ENCODE data around the gene SRRM5. TPM values are rescaled to one million over a fixed set of nuclear protein-coding genes. Genes with fewer than 3 reads are reported as not detected.

The SRRM5 gene
- total and polyA plus RNA-seq, 2 of the 13 experiments (the other 11 are each of a cell fraction or from before 2014, with no cell fraction given), result 0.11 to 0.16 TPM

- TF ChIP-seq, protein P1, sequence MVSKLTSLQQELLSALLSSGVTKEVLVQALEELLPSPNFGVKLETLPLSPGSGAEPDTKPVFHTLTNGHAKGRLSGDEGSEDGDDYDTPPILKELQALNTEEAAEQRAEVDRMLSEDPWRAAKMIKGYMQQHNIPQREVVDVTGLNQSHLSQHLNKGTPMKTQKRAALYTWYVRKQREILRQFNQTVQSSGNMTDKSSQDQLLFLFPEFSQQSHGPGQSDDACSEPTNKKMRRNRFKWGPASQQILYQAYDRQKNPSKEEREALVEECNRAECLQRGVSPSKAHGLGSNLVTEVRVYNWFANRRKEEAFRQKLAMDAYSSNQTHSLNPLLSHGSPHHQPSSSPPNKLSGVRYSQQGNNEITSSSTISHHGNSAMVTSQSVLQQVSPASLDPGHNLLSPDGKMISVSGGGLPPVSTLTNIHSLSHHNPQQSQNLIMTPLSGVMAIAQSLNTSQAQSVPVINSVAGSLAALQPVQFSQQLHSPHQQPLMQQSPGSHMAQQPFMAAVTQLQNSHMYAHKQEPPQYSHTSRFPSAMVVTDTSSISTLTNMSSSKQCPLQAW (CRISPR knock-in tag; IDR thresholded peaks at IDR 0.05), result peak; percentile 32; the same call in 1 of the 2 replicates
- TF ChIP-seq, protein P2, sequence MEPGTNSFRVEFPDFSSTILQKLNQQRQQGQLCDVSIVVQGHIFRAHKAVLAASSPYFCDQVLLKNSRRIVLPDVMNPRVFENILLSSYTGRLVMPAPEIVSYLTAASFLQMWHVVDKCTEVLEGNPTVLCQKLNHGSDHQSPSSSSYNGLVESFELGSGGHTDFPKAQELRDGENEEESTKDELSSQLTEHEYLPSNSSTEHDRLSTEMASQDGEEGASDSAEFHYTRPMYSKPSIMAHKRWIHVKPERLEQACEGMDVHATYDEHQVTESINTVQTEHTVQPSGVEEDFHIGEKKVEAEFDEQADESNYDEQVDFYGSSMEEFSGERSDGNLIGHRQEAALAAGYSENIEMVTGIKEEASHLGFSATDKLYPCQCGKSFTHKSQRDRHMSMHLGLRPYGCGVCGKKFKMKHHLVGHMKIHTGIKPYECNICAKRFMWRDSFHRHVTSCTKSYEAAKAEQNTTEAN (CRISPR knock-in tag; conservative IDR thresholded peaks at IDR 0.05), result peak; percentile 72; the same call in 1 of the 2 replicates
- TF ChIP-seq, protein P3, sequence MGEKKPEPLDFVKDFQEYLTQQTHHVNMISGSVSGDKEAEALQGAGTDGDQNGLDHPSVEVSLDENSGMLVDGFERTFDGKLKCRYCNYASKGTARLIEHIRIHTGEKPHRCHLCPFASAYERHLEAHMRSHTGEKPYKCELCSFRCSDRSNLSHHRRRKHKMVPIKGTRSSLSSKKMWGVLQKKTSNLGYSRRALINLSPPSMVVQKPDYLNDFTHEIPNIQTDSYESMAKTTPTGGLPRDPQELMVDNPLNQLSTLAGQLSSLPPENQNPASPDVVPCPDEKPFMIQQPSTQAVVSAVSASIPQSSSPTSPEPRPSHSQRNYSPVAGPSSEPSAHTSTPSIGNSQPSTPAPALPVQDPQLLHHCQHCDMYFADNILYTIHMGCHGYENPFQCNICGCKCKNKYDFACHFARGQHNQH (CRISPR knock-in tag; IDR thresholded peaks at IDR 0.05), result no peak
- TF ChIP-seq NPAS2 (CRISPR knock-in tag; IDR thresholded peaks at IDR 0.05; ENCODE audit: borderline replicate concordance) (no peak), BCL6 (CRISPR knock-in tag; IDR thresholded peaks at IDR 0.05) (peak; percentile 7; the same call in 1 of the 2 replicates), ZNF775 (CRISPR knock-in tag; IDR thresholded peaks at IDR 0.05; ENCODE audit: borderline replicate concordance) (no peak), ZNF225 (CRISPR knock-in tag; IDR thresholded peaks at IDR 0.05) (peak; percentile 68; the same call in 1 of the 2 replicates), ATF4 (CRISPR knock-in tag; IDR thresholded peaks at IDR 0.05) (peak in 1 of 2 experiments; percentile 76; a peak in 2 of 4 replicates), NFIB (CRISPR knock-in tag; IDR thresholded peaks at IDR 0.05; ENCODE audit: borderline replicate concordance) (no peak), GZF1 (CRISPR knock-in tag; IDR thresholded peaks at IDR 0.05) (peak; percentile 45; the same call in 1 of the 2 replicates), ERF (CRISPR knock-in tag; IDR thresholded peaks at IDR 0.05) (peak; percentile 11), HOXD1 (CRISPR knock-in tag; IDR thresholded peaks at IDR 0.05) (peak; percentile 88), ARNT (IDR thresholded peaks at IDR 0.05) (no peak), ZNF678 (CRISPR knock-in tag; IDR thresholded peaks at IDR 0.05) (peak; percentile 88; the same call in 1 of the 2 replicates), ZFP37 (CRISPR knock-in tag; IDR thresholded peaks at IDR 0.05; ENCODE audit: borderline replicate concordance) (no peak), TEAD3 (CRISPR knock-in tag; optimal IDR thresholded peaks at IDR 0.05; ENCODE audit: borderline replicate concordance) (no peak), ZNF790 (CRISPR knock-in tag; IDR thresholded peaks at IDR 0.05; ENCODE audit: borderline replicate concordance) (peak; percentile 97; the same call in 1 of the 2 replicates)
- TF ChIP-seq, protein P4, sequence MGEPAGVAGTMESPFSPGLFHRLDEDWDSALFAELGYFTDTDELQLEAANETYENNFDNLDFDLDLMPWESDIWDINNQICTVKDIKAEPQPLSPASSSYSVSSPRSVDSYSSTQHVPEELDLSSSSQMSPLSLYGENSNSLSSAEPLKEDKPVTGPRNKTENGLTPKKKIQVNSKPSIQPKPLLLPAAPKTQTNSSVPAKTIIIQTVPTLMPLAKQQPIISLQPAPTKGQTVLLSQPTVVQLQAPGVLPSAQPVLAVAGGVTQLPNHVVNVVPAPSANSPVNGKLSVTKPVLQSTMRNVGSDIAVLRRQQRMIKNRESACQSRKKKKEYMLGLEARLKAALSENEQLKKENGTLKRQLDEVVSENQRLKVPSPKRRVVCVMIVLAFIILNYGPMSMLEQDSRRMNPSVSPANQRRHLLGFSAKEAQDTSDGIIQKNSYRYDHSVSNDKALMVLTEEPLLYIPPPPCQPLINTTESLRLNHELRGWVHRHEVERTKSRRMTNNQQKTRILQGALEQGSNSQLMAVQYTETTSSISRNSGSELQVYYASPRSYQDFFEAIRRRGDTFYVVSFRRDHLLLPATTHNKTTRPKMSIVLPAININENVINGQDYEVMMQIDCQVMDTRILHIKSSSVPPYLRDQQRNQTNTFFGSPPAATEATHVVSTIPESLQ (CRISPR knock-in tag; conservative IDR thresholded peaks at IDR 0.05), result no peak
- TF ChIP-seq, protein P5, sequence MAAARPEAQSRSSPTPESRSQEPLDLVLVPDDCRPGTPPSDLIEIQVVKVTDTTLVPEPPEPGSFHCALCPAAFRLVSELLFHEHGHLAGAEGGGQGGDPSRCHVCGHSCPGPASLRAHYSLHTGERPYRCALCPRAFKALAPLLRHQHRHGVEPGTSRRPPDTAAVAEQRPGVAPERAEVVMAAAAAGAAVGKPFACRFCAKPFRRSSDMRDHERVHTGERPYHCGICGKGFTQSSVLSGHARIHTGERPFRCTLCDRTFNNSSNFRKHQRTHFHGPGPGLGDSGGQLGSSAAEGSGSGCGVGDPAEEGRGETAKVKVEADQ (CRISPR knock-in tag; IDR thresholded peaks at IDR 0.05; ENCODE audit: borderline replicate concordance), result no peak
- TF ChIP-seq, protein P6, sequence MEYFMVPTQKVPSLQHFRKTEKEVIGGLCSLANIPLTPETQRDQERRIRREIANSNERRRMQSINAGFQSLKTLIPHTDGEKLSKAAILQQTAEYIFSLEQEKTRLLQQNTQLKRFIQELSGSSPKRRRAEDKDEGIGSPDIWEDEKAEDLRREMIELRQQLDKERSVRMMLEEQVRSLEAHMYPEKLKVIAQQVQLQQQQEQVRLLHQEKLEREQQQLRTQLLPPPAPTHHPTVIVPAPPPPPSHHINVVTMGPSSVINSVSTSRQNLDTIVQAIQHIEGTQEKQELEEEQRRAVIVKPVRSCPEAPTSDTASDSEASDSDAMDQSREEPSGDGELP (IDR thresholded peaks at IDR 0.05; ENCODE audit: borderline replicate concordance, low read depth), result no peak; the same call in 1 of the 2 replicates
Observed at GRCh38 chr19:43619262-43620060, 7.6 kb downstream of the SRRM5 start, which contains the start of gene ZNF428 (continued).

All from HepG2 (cell line).